Endothelial cell of umbilical vein (primary cell): ENCODE results near the gene B3GAT2. TPM values are rescaled to one million over a fixed set of nuclear protein-coding genes. Genes with fewer than 3 reads are reported as not detected.

Source experiments
- BruUV-seq: library from RNA; stranded (reverse); fragments of 400-500 nt; replicated peaks from 2 replicates; lab custom pipeline; 2021; lab: Mats Ljungman, UMichigan
- CTCF ChIA-PET: fragments of 300-600, 350-600 bp; sonication (Branson Sonifier 250); formaldehyde crosslinking; loops from one replicate; lab custom pipeline; 2021; ENCODE audit warnings: antibody characterized with exemption, inconsistent platforms; lab: Charles Lee
- POLR2A ChIA-PET: fragments of 300-600, 350-600 bp; sonication (Branson Sonifier 250); formaldehyde crosslinking; loops from one replicate; lab custom pipeline; 2021; ENCODE audit warnings: antibody characterized with exemption, inconsistent platforms; lab: Charles Lee
- DNase-seq: peaks from one replicate; pipeline ENCODE4 v3.0.0-alpha.2; 2011; ENCODE audit warnings: low read depth, low spot score
- FAIRE-seq: peaks from 2 replicates; lab custom pipeline; 2011; peaks lifted over from hg19 to GRCh38; lab: Jason Lieb, UNC
- H2AFZ ChIP-seq: 2 replicates; pipeline ENCODE4 v1.6.0; 2012; ENCODE audit warnings: low read depth, low read length, control low read depth, inconsistent platforms
- H3K27ac ChIP-seq: 2 replicates; pipeline ENCODE4 v1.5.1; 2011; ENCODE audit warnings: low read depth, mild to moderate bottlenecking, control low read depth, low read length, moderate library complexity; ENCODE audit not compliant: insufficient read depth
- H3K27me3 ChIP-seq, 2 experiments: 2 replicates each; pipeline versions ENCODE4 v1.6.0 to v1.6.1; 2011; ENCODE audit warnings: low read length in 2 of 2, mixed read lengths in 1 of 2; ENCODE audit not compliant: control insufficient read depth in 2 of 2, insufficient read depth in 2 of 2
- H3K36me3 ChIP-seq, 2 experiments: 2 replicates in 1 of 2; 3 replicates in 1 of 2; pipeline ENCODE4 v1.5.1; 2011; ENCODE audit warnings: low read length in 2 of 2, mild to moderate bottlenecking in 1 of 2, moderate library complexity in 1 of 2; ENCODE audit not compliant: control insufficient read depth in 2 of 2, insufficient read depth in 2 of 2; ENCODE audit errors: extremely low read depth in 1 of 2
- H3K4me1 ChIP-seq: 3 replicates; pipeline ENCODE4 v1.5.1; 2011; ENCODE audit warnings: mild to moderate bottlenecking, low read length; ENCODE audit not compliant: control insufficient read depth, insufficient read depth; ENCODE audit errors: extremely low read depth
- H3K4me2 ChIP-seq: 2 replicates; pipeline ENCODE4 v1.6.1; 2011; ENCODE audit warnings: low read length, control low read depth, mixed read lengths; ENCODE audit not compliant: insufficient read depth
- H3K4me3 ChIP-seq, 3 experiments: fragments of 200-600 bp in 1 of 3; sonication (generic), shearing (Covaris generic) in 1 of 3; replicated peaks in 1 of 3; 2 replicates each; pipeline ENCODE4 v1.5.1; 2011 to 2016; ENCODE audit warnings: control low read depth in 3 of 3, low read length in 3 of 3, mild to moderate bottlenecking in 2 of 3, inconsistent platforms in 1 of 3, low read depth in 1 of 3, moderate library complexity in 1 of 3; ENCODE audit not compliant: insufficient read depth in 1 of 3
- H3K79me2 ChIP-seq: 2 replicates; pipeline ENCODE4 v1.6.0; 2012; ENCODE audit warnings: low read length, inconsistent platforms; ENCODE audit not compliant: control insufficient read depth, insufficient read depth
- H3K9ac ChIP-seq: replicated peaks from 2 replicates; pipeline ENCODE3; 2011; ENCODE audit warnings: low read length, control low read depth; ENCODE audit not compliant: insufficient read depth; ENCODE audit errors: extremely low read depth
- H3K9me1 ChIP-seq: replicated peaks from 3 replicates; pipeline ENCODE4 v1.6.0; 2011; ENCODE audit warnings: mild to moderate bottlenecking, low read length; ENCODE audit not compliant: control insufficient read depth, insufficient read depth; ENCODE audit errors: extremely low read depth
- H3K9me3 ChIP-seq: replicated peaks from 2 replicates; pipeline ENCODE4 v1.5.1; 2012; ENCODE audit warnings: low read length, inconsistent platforms; ENCODE audit not compliant: control insufficient read depth, insufficient read depth
- H4K20me1 ChIP-seq: replicated peaks from 2 replicates; pipeline ENCODE3; 2011; ENCODE audit warnings: mild to moderate bottlenecking, low read length; ENCODE audit not compliant: control insufficient read depth, insufficient read depth; ENCODE audit errors: extremely low read depth
- EZH2 ChIP-seq: IDR thresholded peaks from 2 replicates; pipeline ENCODE4 v1.6.1; 2012; ENCODE audit warnings: borderline replicate concordance, low read depth, mild to moderate bottlenecking, moderate library complexity, low read length, inconsistent platforms; ENCODE audit not compliant: severe bottlenecking
- FOS ChIP-seq: IDR thresholded peaks from 2 replicates; pipeline ENCODE4 v1.6.1; 2011; ENCODE audit warnings: mild to moderate bottlenecking, low read length, moderate library complexity, borderline replicate concordance; ENCODE audit not compliant: insufficient read depth
- GATA2 ChIP-seq: IDR thresholded peaks from 2 replicates; pipeline ENCODE4 v1.7.0; 2011; ENCODE audit warnings: low read depth, mild to moderate bottlenecking, moderate library complexity, mixed read lengths, low read length; ENCODE audit not compliant: insufficient read length, insufficient read depth
- JUN ChIP-seq: IDR thresholded peaks from 2 replicates; pipeline ENCODE4 v1.6.1; 2011; ENCODE audit warnings: borderline replicate concordance, low read depth; ENCODE audit not compliant: insufficient read length, insufficient read depth
- MAX ChIP-seq: IDR thresholded peaks from 2 replicates; pipeline ENCODE4 v1.6.1; 2011; ENCODE audit not compliant: insufficient read depth, insufficient read length
- MYC ChIP-seq: IDR thresholded peaks from one replicate; pipeline ENCODE4 v1.6.1; 2011; ENCODE audit warnings: mild to moderate bottlenecking, low read depth, low read length
- POLR2A ChIP-seq: IDR thresholded peaks from 2 replicates; pipeline ENCODE4 v1.6.1; 2012; ENCODE audit warnings: low read depth, mild to moderate bottlenecking, control low read depth, low read length
- POLR2AphosphoS5 ChIP-seq: IDR thresholded peaks from 2 replicates; pipeline ENCODE4 v1.6.1; 2012; ENCODE audit warnings: low read depth, mild to moderate bottlenecking, control low read depth, low read length, moderate library complexity; ENCODE audit not compliant: insufficient read depth
- dilution Hi-C: fragments of 300-500 bp; cut with MboI; formaldehyde crosslinking; loops from one replicate; pipeline ENCODE4 v1.15.0; 2019; ENCODE audit warnings: low sequenced_read_pairs; ENCODE audit not compliant: extremely low pct_ligation_motif_present
- intact Hi-C: fragments of 100-400 bp; cut with micrococcal nuclease; formaldehyde crosslinking; loops from one replicate; pipeline ENCODE4 v1.10.0; 2022
- polyA plus RNA-seq, 4 experiments: library from polyadenylated mRNA; depleted of rRNA in 3 of 4; stranded (reverse) in 3 of 4; unstranded in 1 of 4; fragments of >200 nt; gene quantifications; 2 replicates each; pipeline versions ENCODE4 v1.2.1 to v1.2.3, GENCODE V29; 2011 to 2012; ENCODE audit warnings: missing spikeins in 1 of 4
- total RNA-seq: library from RNA; stranded (reverse); gene quantifications from 2 replicates; pipeline ENCODE4 v1.2.3, GENCODE V29; 2021
- TF ChIP-seq, protein P1 (sequence below), 2 donors: IDR thresholded peaks; 1 replicate in 1 of 2; 2 replicates in 1 of 2; pipeline ENCODE4 v1.5.1; 2011; ENCODE audit warnings: low read length in 2 of 2, mild to moderate bottlenecking in 2 of 2, moderate library complexity in 2 of 2, control low read depth in 1 of 2, inconsistent platforms in 1 of 2, low read depth in 1 of 2; ENCODE audit not compliant: insufficient read depth in 1 of 2; ENCODE audit errors: extremely low read depth in 1 of 2

The B3GAT2 gene
- total and polyA plus RNA-seq, 2 donors (not counting 3 experiments of a cell fraction or from before 2014, with no cell fraction given) = not detected

DNA sequence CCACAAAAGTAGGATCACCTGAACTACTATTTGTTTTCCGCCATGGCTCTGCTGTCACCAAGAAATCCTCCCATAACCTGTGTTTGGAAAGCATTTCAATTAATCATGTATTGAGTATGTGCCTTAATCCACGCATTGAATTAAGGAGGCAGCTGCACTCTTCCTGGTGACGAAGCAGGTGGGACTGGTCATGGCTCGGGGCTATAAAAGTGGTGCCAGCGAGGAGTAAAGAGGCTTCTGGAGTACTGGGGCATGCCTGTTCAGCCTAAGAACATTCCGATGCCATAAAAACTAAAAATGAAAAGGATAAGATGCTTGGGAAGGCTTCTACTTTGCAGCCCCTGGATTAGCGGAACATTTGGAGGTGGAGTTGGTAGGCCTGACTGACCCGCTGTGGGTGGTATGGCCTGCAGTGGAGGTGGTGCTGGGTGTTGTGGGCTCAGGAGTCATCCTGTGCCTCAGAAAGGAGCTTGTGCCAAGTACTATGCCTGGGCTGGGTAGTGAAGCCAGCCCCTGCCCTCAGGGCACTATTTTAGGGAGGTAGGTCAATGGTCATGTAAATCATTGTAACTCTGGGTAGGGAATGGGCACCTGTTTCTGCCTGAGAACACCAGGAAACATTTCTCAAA, 110.5 kb downstream of the B3GAT2 start:
- POLR2A ChIA-PET = interaction anchor here (0.6 kb wide), 1 partner anchor 12 kb away, joined by 5 read pairs; no protein-coding TSS in a partner anchor
- dilution Hi-C loops = no loop called here
- H4K20me1 ChIP-seq = no peaks in the 10 kb centered on the region

GRCh38 chr6:70844301-70844700, 112.6 kb downstream of the B3GAT2 start:
- Histone ChIP-seq H2AFZ (no peak overlapping the region), H3K27me3 (no peaks in the 10 kb centered on the region), H4K20me1 (no peaks in the 10 kb centered on the region), H3K4me1 (no peaks in the 10 kb centered on the region), H3K27ac (no peak overlapping the region), H3K4me2 (no peak overlapping the region), H3K79me2 (no peaks in the 10 kb centered on the region), H3K36me3 (no peaks in the 10 kb centered on the region), H3K9ac (no peak overlapping the region), H3K4me3 (no peak overlapping the region), H3K9me3 (no peaks in the 10 kb centered on the region), H3K9me1 (no peaks in the 10 kb centered on the region)
- BruUV-seq = no TSS peak
- FAIRE-seq = no peak
- ChIA-PET CTCF (interaction anchor here (2.3 kb wide), 1 partner anchor 12 kb away, joined by 6 read pairs; no protein-coding TSS in a partner anchor), POLR2A (no interaction called here)
- no peak for DNase-seq
- dilution Hi-C loops = no loop called here
- TF ChIP-seq GATA2 (no peak), FOS (no peak), MYC (no peak), MAX (no peak), EZH2 (no peak), JUN (no peak), POLR2A (no peak), POLR2AphosphoS5 (no peak)
- TF ChIP-seq, protein P1, sequence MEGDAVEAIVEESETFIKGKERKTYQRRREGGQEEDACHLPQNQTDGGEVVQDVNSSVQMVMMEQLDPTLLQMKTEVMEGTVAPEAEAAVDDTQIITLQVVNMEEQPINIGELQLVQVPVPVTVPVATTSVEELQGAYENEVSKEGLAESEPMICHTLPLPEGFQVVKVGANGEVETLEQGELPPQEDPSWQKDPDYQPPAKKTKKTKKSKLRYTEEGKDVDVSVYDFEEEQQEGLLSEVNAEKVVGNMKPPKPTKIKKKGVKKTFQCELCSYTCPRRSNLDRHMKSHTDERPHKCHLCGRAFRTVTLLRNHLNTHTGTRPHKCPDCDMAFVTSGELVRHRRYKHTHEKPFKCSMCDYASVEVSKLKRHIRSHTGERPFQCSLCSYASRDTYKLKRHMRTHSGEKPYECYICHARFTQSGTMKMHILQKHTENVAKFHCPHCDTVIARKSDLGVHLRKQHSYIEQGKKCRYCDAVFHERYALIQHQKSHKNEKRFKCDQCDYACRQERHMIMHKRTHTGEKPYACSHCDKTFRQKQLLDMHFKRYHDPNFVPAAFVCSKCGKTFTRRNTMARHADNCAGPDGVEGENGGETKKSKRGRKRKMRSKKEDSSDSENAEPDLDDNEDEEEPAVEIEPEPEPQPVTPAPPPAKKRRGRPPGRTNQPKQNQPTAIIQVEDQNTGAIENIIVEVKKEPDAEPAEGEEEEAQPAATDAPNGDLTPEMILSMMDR (IDR thresholded peaks at IDR 0.05; ENCODE audit: extremely low read depth in 1 of 2, insufficient read depth in 1 of 2, low read depth in 1 of 2, low read length in 2 of 2) = no peak
- intact Hi-C loops = no loop called here

More for the DNA sequence above, 110.5 kb downstream of the B3GAT2 start:
- Histone ChIP-seq H3K27me3 (no peaks in the 10 kb centered on the region), H3K4me3 (no peak overlapping the region), H3K4me2 (no peak overlapping the region), H3K36me3 (no peaks in the 10 kb centered on the region), H2AFZ (no peak overlapping the region), H3K27ac (no peak overlapping the region), H3K9ac (no peak overlapping the region), H3K9me3 (no peaks in the 10 kb centered on the region), H3K9me1 (no peaks in the 10 kb centered on the region), H3K79me2 (no peaks in the 10 kb centered on the region), H3K4me1 (no peaks in the 10 kb centered on the region)
- DNase-seq (no peak), FAIRE-seq (no peak)
- intact Hi-C loops = no loop called here
- BruUV-seq = no TSS peak
- TF ChIP-seq JUN = no peak
- no peak for TF ChIP-seq FOS
- TF ChIP-seq, protein P1 (IDR thresholded peaks at IDR 0.05; ENCODE audit: extremely low read depth in 1 of 2, insufficient read depth in 1 of 2, low read depth in 1 of 2, low read length in 2 of 2) = no peak
- no peak for TF ChIP-seq POLR2AphosphoS5
- CTCF ChIA-PET = interaction anchor here (1.9 kb wide), 1 partner anchor 139 kb away, joined by 6 read pairs; no protein-coding TSS in a partner anchor
